Amygdala (tissue), 56 donors: ENCODE results near the gene PDXP.
A peak's percentile ranks its signal among the peaks of the same experiment; 100 is the strongest.
"Not testable (repeated sequence)": the region's sequence is repeated elsewhere in the genome, so short reads cannot be mapped to it uniquely, and the experiment has no call there.

Experiments used
- DNase-seq, 56 donors: peaks; one replicate each; lab custom pipeline; 2025; lab: John Stamatoyannopoulos, UW

PDXP gene, protein sequence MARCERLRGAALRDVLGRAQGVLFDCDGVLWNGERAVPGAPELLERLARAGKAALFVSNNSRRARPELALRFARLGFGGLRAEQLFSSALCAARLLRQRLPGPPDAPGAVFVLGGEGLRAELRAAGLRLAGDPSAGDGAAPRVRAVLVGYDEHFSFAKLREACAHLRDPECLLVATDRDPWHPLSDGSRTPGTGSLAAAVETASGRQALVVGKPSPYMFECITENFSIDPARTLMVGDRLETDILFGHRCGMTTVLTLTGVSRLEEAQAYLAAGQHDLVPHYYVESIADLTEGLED

DNA sequence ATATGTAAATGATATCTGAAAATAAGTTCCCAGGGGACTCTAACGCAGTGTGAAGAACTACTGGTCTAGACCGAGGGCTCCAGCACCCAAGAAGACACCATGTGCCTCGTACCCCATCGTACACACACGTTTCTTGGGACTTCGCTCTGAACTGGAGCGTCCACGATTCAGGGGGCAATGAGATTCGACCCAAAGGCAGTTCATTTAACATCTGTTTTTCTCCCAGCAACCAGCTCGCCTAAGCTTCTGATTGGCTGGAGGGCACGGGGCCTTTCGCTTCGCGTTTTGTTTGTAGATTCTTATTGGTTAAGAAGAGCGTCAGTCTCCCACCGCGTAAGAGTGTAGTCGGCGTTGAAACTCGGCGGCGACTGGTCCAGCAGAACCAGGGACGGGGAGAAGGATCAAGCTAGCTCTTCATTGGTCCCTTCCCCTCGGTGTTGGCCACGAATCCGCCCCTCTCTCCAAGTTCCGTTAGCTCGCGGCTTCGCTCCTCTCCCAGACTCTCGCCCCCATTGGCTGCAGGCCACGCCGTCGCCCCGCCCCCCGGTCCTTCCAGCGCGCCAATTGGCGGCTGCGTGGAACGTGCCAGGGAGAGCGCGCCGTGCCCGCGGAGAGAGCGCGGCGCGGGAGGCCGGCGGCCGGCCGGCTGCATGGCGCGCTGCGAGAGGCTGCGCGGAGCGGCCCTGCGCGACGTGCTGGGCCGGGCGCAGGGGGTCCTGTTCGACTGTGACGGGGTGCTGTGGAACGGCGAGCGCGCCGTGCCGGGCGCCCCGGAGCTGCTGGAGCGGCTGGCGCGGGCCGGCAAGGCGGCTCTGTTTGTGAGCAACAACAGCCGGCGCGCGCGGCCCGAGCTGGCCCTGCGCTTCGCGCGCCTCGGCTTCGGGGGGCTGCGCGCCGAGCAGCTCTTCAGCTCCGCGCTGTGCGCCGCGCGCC, at the start of gene PDXP:
Gene PDXP (plus strand): TSS at position 591 of the 933 bp plus-strand sequence. CDS start 60 bp downstream, at position 651.
- DNase-seq: peak; percentile 58 to 99 (median 97)

DNA sequence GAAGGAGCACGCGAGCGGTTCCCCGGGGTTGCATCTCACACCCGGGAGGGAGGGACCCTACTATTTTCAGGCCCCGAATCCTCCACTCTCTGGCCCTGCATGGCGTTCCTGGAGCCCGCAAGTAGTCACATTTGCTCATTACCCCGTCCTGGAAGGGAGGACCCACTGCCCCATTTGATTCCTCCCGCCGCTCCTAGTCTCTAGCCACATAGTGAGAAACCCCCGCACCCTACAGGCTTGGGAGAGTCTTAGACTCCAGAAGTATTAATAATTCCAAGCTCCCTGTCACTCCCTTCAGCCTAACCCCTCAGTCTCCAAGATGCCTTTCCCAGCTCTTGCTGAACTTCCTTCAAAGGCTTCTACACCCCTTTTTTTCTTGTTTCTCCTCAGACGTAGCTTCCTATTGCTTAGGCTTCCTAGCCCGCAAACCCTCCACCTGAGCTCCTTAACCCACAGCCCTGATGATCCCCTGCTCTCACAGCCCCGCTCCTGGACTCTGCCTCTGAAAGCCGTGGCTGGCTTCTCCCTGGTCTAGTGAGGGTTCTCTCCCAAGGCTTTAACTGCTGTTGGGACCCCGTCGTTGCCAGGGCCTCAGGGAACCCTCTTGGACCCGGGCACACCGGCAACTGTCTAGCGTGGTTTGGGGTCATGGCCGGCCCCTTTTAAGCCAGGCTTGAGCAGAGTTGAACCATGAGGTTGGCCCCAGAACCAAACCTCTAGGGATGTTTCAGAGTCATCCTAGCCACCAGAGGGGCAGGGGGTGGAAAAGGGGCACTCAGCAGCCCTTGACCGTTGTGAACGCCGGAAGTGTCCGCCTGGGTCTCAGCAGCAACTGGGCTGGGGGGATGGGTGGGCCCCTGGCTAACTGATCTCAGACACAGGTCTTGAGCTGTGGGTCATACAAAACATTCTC, 49.0 kb upstream of the PDXP start:
- peak in 4 of 56 donors; percentile 29 to 53 (median 51) for DNase-seq

DNA sequence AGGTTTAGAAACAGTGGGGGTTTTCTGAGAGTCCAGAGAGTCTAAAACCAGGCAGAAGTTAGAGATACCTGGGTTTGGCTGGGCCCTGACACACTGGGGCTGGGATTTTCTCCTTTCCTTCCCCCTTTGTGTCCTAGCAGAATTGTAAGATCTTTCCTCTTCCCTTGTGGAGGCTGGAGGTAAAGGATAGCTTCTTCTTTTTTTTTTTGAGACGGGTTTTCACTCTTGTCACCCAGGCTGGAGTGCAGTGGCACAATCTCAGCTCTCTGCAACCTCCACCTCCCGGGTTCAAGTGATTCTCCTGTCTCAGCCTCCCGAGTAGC, 48.4 kb upstream of the PDXP start:
- DNase-seq: not testable (repeated sequence)

DNA sequence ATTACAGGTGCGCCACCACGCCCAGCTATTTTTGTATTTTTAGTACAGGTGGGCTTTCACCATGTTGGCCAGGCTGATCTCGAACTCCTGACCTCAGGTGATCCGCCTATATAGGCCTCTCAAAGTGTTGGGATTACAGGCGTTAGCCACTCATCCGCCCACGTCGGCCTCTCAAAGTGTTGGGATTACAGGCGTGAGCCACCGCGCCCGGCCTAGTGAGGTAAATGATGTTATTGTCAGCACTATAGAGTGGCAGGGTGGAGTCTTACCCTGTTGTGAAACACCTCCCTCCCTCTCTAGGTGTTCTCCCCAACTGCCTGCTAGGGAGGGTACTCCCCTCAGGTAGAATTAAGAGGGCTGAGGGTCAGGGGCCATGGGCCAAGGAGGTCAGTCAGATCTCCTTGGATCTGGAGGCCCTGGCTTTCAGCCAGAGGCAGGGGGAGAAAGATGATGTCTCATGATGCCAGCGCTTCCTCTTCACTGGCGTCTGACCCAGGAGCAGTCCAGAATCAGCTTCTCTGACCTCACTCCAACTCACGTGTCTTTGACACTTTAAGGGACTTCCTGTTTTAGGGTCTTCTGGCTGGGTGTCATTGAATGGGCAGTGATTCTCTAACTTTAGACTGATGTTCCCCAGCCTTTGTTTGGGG, 47.9 kb upstream of the PDXP start:
- DNase-seq: peak in 5 of 56 donors; percentile 10 to 44 (median 22)

DNA sequence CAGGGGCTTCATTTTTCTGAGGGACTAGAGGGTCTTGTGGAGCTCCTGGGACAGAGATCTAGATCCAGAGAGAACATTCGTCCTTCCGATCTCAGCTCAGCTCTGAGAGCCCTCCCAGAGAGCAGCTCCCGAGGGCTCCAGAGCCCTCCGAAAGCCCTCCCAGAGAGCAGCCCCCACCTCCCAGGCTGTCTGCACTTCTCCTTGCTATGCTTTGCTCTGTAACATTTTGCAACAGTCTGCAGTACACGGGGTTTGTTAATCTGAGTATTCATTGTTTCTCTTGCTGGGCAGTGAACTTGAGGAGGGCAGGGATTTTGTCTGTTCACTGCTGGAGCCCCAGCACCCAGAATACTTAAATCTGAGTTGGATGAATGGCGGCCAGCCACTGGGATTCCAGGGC, 47.3 kb upstream of the PDXP start:
- no peak for DNase-seq

DNA sequence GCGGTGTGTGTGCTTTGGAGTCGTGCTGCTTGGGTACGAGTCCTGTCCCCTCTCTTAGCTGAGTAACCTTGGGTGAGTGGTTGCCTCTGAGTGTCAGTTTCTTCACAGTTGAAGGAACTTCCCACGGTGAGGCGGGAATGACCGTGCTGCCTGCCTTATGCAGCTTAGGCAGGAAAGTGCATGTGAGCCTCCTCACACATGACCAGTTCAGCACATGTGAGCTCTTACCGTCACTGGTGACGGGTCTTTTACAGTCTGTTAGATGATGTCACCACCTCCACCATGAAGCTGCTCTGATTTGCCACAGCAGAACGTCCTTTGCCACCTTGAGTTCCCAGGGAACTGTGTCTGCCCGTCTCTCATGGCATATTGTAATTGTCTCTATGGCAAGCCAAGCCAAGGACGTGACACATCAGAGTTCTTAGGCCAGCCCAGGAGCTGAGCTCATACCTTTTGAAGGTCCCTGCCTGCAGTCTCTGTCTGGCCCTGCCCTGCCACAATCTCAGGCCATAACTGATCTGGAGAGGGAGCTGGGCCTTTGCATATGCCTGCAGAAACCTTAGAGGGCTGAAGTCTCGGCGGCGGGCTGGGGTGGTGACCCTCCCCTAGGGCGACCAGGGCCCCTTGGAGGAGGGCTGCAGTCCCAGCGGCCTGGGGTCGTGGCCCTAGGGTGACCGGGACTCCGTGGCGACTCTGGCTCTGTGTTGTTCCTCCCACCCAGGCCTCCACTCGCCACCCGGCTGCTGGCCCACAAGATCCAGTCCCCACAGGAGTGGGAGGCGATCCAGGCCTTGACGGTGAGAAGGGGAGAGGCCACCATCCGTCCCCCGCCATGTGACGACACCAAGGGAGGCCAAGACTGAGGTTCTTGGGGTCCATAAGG, 42.1 kb upstream of the PDXP start:
- no peak for DNase-seq

DNA sequence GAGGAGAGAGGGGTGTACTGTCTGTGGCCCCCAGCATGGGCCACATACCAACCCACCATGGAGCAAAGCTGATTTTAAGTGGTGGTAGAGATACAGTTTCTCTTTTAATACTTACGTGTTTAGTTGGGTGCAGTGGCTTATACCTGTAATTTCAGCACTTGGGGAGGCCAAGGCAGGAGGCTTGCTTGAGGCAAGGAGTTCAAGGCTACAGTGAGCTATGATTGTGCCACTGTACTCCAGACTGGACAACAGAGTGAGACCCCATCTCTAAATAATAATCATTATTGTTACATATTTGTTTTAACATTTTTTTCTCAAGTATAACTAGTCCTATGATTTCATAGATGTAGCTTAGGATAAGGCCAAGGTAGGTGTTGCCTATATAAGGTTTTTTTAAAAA, 41.1 kb upstream of the PDXP start:
- no peak for DNase-seq

DNA sequence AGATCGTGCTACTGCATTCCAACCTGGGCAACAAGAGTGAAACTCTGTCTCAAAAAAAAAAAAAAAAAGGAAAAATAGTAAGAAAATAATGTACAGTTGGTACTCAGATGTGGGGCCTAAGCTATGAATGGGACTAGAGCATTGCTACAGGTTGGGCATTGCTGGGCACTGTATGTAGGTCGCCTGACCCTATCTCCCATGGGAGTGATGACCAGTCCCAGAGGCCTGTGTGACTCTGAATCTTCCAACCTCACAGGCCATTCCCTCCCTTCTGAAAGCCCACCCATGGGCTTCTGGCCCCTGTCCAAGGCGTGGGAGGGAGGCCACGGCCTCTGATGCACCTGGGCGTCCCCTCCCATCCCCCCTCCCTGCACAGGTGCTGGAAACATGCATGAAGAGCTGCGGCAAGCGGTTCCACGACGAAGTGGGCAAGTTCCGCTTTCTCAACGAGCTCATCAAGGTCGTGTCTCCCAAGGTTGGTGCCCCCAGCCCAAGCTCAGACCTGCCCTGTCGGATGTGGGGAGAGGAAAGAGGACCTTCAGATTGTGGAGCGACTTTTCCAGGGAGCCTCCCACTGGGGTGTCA, 40.4 kb upstream of the PDXP start:
- no peak for DNase-seq

DNA sequence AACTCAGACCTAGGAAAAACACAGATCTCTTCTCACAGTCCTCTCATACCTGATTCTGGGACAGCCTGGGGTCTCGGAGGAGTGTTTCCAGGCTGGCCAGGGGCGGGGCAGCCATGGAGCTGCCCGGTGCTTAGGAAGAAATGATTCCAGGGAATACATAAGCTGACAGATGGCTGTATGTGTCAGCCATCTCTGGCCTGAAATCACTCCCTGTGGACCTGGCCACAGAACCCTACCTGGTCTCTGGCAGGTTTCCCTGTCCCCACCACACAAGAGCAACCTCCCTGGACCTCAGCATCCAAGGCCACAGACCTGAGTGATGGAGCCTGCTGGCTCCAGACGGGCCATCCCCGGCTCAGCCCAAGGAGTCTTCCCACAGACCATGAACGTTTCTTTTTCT, 39.8 kb upstream of the PDXP start:
- no peak for DNase-seq

DNA sequence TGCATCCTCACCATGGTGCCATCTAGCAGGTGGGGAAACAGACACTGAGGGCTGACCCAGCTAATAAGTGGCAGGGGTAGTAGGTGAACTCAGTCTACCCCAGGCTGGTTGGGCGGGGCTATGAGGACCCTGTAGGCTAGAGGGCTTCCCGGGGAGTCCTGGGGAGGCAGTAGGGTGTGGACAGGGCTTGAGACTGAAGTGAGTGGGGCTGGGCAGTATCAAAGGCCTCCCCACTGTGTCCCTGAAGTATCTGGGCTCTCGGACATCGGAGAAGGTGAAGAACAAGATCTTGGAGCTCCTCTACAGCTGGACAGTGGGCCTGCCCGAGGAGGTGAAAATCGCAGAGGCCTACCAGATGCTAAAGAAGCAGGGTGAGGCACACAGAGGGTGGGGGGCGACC, 38.5 kb upstream of the PDXP start:
- no peak for DNase-seq

DNA sequence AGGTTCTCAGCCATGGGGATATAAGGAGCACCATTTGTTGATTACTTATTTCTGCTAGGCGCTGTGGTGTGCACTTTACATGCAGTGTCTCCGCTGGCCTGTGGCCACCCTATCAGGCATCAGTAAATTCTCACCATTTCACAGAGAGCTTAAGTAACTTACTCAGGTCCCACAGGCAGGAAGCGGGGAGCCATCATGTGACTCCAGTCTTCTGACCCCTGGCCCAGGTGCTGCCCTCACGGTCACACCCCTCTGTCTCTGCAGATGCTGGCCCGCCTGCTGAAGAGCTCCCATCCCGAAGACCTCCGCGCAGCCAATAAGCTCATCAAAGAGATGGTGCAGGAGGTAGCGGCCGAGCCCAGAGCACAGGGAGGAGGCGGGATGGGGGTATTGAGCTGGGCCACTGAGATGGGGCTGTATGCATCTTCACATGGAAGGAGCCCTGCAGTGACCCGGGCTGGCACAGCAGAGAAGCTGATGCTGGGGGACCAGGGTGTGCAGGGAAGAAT, 37.1 kb upstream of the PDXP start:
- no peak for DNase-seq

DNA sequence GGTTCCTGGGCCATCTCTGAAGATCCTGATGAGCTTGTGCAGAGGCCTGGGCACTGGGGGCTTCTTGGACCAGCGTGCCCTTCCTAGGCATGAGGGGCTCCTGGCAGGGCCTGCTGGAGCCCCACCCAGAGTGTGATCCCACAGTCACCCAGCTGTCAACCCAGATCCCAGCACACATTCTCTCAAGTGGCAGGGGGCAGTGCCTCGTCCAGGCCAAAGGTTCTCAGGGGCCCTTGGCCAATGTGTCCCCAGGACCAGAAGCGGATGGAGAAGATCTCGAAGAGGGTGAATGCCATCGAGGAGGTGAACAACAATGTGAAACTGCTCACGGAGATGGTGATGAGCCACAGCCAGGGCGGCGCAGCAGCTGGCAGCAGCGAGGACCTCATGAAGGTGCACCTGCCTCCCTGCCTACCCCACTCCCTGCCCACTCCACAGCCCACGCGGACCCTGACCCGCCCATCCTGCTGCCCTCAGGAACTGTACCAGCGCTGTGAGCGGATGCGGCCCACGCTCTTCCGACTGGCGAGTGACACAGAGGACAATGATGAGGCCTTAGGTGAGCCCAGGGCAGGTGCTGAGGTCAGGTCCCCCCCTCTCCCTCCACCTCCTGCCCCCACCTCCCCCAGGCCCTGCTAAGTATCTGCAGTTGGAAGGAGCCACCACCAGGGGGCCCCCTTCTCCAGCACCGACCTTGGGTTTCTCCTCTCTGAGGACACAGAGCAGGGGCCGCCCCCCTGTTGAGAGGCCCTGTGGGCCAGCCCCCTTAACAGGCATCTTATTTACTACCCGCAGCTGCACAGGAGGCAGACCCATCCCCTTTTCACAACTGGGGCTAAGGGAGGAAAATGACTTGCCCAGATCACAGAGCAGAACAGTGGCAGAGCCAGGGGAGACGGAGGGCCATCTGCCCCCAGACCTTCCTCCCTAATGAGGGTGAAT, 35.2 kb upstream of the PDXP start:
- DNase-seq: peak in 32 of 56 donors; percentile 13 to 75 (median 34)

DNA sequence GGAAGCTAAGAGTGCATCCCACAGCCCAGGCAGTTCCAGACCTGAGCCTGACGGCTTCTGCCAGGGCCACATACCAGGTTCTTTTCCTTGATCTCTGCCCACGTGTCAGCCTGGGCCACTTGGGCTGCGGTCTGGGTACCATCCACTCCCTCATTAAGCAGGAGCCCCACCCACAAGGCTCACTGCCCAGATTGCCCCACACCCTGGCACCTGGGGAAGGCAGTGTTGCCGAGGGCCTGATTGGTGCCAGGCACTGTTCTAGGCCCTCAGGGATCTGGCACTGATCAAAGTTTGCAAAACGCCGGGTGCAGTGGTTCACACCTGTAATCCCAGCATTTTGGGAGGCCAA, 34.5 kb upstream of the PDXP start:
- no peak for DNase-seq

DNA sequence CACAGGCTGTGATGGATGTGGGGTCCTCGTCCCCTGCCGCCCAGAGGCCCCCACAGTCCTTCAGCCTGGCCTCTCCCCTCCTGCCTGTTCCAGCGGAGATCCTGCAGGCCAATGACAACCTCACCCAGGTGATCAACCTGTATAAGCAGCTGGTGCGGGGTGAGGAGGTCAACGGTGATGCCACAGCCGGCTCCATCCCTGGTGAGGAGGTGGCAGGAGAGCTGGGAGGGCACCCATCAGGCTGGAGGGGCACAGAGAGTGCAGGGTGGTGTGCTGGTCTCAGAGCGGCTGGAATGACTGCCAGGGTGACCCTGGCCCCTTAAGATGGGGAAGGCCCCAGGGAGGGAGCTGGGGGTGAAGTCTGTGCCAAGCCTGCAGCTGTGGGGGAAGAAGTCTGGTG, 33.6 kb upstream of the PDXP start:
- DNase-seq: no peak

DNA sequence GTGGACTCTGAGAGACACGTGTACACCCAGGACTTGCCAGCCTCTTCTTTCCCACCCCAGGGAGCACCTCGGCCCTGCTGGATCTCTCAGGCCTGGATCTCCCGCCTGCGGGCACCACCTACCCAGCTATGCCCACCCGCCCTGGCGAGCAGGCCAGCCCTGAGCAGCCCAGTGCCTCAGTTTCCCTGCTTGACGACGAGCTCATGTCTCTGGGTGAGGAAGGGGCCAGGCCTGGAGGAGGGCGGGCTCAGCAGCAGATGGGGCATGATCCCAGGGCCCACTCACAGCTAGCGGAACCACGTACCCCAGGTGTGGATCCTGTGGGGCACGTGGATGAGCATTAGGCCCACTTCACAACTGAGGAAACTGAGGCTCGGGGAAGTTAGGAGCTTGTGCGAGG, 32.8 kb upstream of the PDXP start:
- no peak for DNase-seq

DNA sequence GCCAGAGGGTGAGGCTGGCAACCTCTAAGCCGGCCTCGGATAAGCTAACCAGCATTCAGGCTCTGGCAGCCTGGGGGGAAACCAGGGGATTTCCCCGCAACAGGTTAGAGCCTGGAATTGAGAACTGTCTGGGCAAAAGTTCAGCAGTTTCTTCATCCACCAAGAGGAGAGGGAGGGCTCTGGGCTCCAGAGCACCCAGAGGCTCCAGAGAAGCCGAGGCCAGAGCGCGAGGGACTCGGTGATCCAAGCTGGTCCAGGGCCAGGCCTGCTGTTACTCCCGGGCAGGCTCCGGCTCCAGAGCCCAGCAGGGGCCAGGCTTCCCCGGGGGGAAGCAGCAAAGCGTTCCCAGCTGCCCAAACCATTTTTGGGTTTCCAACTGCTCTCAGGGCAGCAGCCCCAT, 32.4 kb upstream of the PDXP start:
- DNase-seq: peak in 5 of 56 donors; percentile 18 to 36 (median 28)

DNA sequence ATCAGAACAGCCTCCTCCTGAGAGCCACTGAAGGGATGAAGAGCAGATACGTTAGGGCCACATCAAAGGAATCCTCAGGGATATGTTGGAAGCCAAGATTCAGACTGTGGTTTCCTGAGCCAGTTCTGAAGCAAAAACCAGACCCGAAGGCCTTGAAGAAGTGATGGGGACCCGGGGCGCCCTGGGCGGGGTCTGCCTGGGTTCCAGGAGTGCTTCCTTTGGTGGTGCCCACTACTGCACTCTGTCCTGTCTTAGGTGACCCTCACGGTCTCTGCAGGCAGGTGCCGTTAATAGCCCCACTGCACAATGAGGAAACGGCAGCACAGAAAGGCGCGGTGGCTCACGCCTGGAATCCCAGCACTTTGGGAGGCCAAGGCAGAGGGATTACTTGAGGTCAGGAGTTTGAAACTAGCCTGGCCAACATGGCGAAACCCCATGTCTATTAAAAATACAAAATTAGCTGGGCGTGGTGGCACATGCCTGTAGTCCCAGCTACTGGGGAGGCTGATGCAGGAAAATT, 31.9 kb upstream of the PDXP start:
- DNase-seq: no peak
